Naive thymus-derived CD4-positive, alpha-beta T cell (primary cell): ENCODE data around the gene IFIT1. TPM values are rescaled to one million over a fixed set of nuclear protein-coding genes. Genes with fewer than 3 reads are reported as not detected.
A peak's percentile ranks its signal among the peaks of the same experiment; 100 is the strongest.

Experiments used
- ATAC-seq: fragments of 150-1000 bp; cut with Tn5 transposase; 2 replicates; pipeline ENCODE4 v1.10.0; 2021; ENCODE audit warnings: mild to moderate bottlenecking, moderate library complexity
- CTCF ChIA-PET: fragments of 350-600 bp; sonication (Branson Sonifier 250); formaldehyde crosslinking; loops from one replicate; lab custom pipeline; 2021; ENCODE audit warnings: antibody characterized with exemption; lab: Charles Lee
- POLR2A ChIA-PET: fragments of 350-600 bp; sonication (Branson Sonifier 250); formaldehyde crosslinking; loops from one replicate; lab custom pipeline; 2021; ENCODE audit warnings: antibody characterized with exemption, inconsistent platforms; lab: Charles Lee
- DNase-seq, 9 donors: peaks; one replicate each; pipeline versions ENCODE4 v3.0.0 to v3.0.0-alpha.2; 2020 to 2022; ENCODE audit warnings: mixed read lengths in 1 of 9
- H3K27ac ChIP-seq: one replicate; pipeline ENCODE4 v1.7.0; 2013; ENCODE audit warnings: mild to moderate bottlenecking, low read depth, low read length, moderate library complexity
- H3K27me3 ChIP-seq, 2 donors: one replicate each; pipeline ENCODE4 v1.7.0; 2013; ENCODE audit warnings: low read length in 2 of 2, mild to moderate bottlenecking in 2 of 2, moderate library complexity in 2 of 2; ENCODE audit not compliant: control insufficient read depth in 2 of 2, insufficient read depth in 2 of 2
- H3K36me3 ChIP-seq, 3 experiments: 1 replicate in 2 of 3; 2 replicates in 1 of 3; pipeline ENCODE4 v1.7.0; 2013; ENCODE audit warnings: low read length in 3 of 3, mild to moderate bottlenecking in 3 of 3, moderate library complexity in 1 of 3; ENCODE audit not compliant: insufficient read depth in 3 of 3, control insufficient read depth in 2 of 3
- H3K4me1 ChIP-seq, 2 donors: one replicate each; pipeline ENCODE4 v1.7.0; 2013; ENCODE audit warnings: low read length in 2 of 2, mild to moderate bottlenecking in 2 of 2, moderate library complexity in 1 of 2; ENCODE audit not compliant: control insufficient read depth in 2 of 2, insufficient read depth in 2 of 2
- H3K4me3 ChIP-seq: 2 replicates; pipeline ENCODE4 v1.7.0; 2013; ENCODE audit warnings: mild to moderate bottlenecking, low read length
- H3K9me3 ChIP-seq, 3 experiments: 1 replicate in 2 of 3; 2 replicates in 1 of 3; pipeline ENCODE4 v1.7.0; 2013; ENCODE audit warnings: low read length in 3 of 3; ENCODE audit not compliant: control insufficient read depth in 2 of 3
- H3K27ac Mint-ChIP-seq, 9 donors: one replicate each; pipeline ENCODE4 v1.8.0; 2020 to 2022; ENCODE audit warnings: mixed read lengths in 9 of 9, mild to moderate bottlenecking in 8 of 9, moderate library complexity in 5 of 9, inconsistent platforms in 2 of 9
- H3K27me3 Mint-ChIP-seq, 5 donors: one replicate each; pipeline ENCODE4 v1.8.0; 2021 to 2022; ENCODE audit warnings: mixed read lengths in 5 of 5, mild to moderate bottlenecking in 1 of 5
- H3K36me3 Mint-ChIP-seq, 5 donors: one replicate each; pipeline ENCODE4 v1.8.0; 2020 to 2022; ENCODE audit warnings: mixed read lengths in 5 of 5, mild to moderate bottlenecking in 3 of 5, inconsistent platforms in 1 of 5
- H3K4me1 Mint-ChIP-seq, 7 donors: one replicate each; pipeline ENCODE4 v1.8.0; 2020 to 2022; ENCODE audit warnings: mixed read lengths in 7 of 7, mild to moderate bottlenecking in 3 of 7, inconsistent platforms in 1 of 7
- H3K4me3 Mint-ChIP-seq, 10 donors: one replicate each; pipeline ENCODE4 v1.8.0; 2020 to 2022; ENCODE audit warnings: mild to moderate bottlenecking in 10 of 10, mixed read lengths in 10 of 10, moderate library complexity in 6 of 10, inconsistent platforms in 2 of 10
- H3K9me3 Mint-ChIP-seq, 11 donors: one replicate each; pipeline ENCODE4 v1.8.0; 2020 to 2022; ENCODE audit warnings: mixed read lengths in 11 of 11, mild to moderate bottlenecking in 4 of 11, inconsistent platforms in 1 of 11, moderate library complexity in 1 of 11
- intact Hi-C, 2 donors: fragments of 100-400 bp; cut with micrococcal nuclease; formaldehyde crosslinking; loops; one replicate each; pipeline ENCODE4 v1.15.1; 2023
- polyA plus RNA-seq, 2 donors: library from polyadenylated mRNA; unstranded; fragments of 300-500 nt; fragmentation: Illumina TruSeq; gene quantifications; one replicate each; pipeline ENCODE4 v1.2.3, GENCODE V29; 2021
- total RNA-seq, 6 experiments: library from RNA in 5 of 6; stranded (reverse) in 5 of 6; gene quantifications; 1 replicate in 5 of 6; 2 replicates in 1 of 6; pipeline ENCODE4 v1.2.3 and lab custom pipeline; 2021 to 2026

IFIT1 gene
- total and polyA plus RNA-seq, 7 experiments from 2014 or later, result 1.7 to 16.5 (median 6.5) TPM

DNA sequence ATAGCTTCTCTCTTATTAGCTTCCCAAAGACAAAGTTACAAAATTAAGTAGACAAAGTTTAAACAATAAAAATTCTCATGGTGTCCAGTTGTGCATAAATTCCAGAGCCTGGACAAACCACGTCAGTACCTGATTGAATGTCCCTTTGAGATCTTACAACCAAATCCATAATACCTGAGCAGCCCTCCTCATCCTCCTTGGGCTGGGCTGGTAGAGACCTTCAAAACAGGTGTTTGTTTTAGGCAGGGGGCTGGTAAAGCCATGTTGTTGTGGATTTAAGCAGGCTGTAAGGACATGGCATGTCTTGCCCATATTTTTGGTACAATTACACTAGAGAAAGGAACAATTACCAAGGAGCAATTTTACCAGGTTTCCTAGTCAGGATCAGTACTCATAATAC is 24.0 kb downstream of the IFIT1 start:
- peaks cover 22 to 84% (median 77%) of the 10 kb centered on the region in 7 donors for H3K4me1 Mint-ChIP-seq
- H3K9me3 ChIP-seq, result no peaks in the 10 kb centered on the region
- H3K36me3 Mint-ChIP-seq, result peaks cover 0 to 47% (median 10%) of the 10 kb centered on the region in 5 donors
- H3K36me3 ChIP-seq, result peaks cover 0 to 4% (median 0%) of the 10 kb centered on the region in 3 experiments
- H3K27ac Mint-ChIP-seq, result peak overlapping the region; percentile 92 to 100 (median 97)
- ChIA-PET POLR2A (interaction anchor here (1.1 to 2.9 kb wide), 2 partner anchors 24 to 227 kb away, joined by 3 to 11 read pairs; partner anchors contain the start of gene IFIT1), CTCF (no interaction called here)
- DNase-seq, result no peak
- no peak for ATAC-seq
- peak overlapping the region; percentile 94 for H3K27ac ChIP-seq
- peak overlapping the region; percentile 90 to 100 (median 96) for H3K4me3 Mint-ChIP-seq
- no peaks in the 10 kb centered on the region for H3K27me3 Mint-ChIP-seq
- H3K4me3 ChIP-seq, result no peak overlapping the region
- no peaks in the 10 kb centered on the region for H3K27me3 ChIP-seq
- H3K9me3 Mint-ChIP-seq, result peaks cover 0 to 9% (median 2%) of the 10 kb centered on the region in 11 donors
- peaks cover 21 to 24% of the 10 kb centered on the region in 2 donors for H3K4me1 ChIP-seq
- intact Hi-C loops, result loop anchor here (10.0 kb wide), 4 partner anchors 332 to 1808 kb away; partner anchors contain the start of gene PCGF5 (in 1 of the 2)

DNA sequence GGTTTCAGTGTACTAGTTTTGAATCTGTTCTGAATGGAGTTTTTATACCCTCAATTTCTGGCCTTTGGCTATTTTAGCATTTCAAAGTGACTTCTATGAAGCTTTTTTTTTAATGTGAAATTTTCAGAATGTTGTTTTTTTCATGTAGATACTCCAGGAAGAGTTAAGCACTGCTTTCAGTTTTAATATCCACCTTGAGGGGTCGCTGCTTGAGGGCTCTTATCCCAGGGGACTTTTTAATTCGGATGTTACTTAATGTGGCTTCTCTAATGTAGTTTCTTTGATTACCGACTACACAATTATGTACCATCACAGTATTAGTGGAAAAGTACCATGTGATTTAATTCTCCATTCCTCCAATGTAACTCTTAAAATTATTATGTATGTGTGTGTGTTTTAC is 27.1 kb downstream of the IFIT1 start:
- ATAC-seq (peak; percentile 37), DNase-seq (peak in 2 of 9 donors; percentile 25 to 36)
- Histone ChIP-seq H3K4me3 (no peak overlapping the region), H3K9me3 (no peaks in the 10 kb centered on the region), H3K27ac (peak overlapping the region; percentile 42), H3K27me3 (no peaks in the 10 kb centered on the region), H3K4me1 (peaks cover 16 to 18% of the 10 kb centered on the region in 2 donors), H3K36me3 (peaks cover 0 to 4% (median 0%) of the 10 kb centered on the region in 3 experiments)
- intact Hi-C loops, result loop anchor here (10.0 kb wide), 4 partner anchors 335 to 1805 kb away; partner anchors contain the start of gene PCGF5 (in 1 of the 2)
- H3K4me1 Mint-ChIP-seq, result peaks cover 19 to 63% (median 54%) of the 10 kb centered on the region in 7 donors
- H3K9me3 Mint-ChIP-seq, result no peaks in the 10 kb centered on the region
- ChIA-PET CTCF (no interaction called here), POLR2A (interaction anchor here (0.6 to 0.8 kb wide), 2 partner anchors 29 to 128 kb away, joined by 3 read pairs; no protein-coding TSS in a partner anchor)
- peaks cover 0 to 44% (median 10%) of the 10 kb centered on the region in 5 donors for H3K36me3 Mint-ChIP-seq
- H3K27me3 Mint-ChIP-seq, result no peaks in the 10 kb centered on the region
- H3K27ac Mint-ChIP-seq, result peak overlapping the region in 5 of 9 donors; percentile 20 to 81 (median 56)
- H3K4me3 Mint-ChIP-seq, result peak overlapping the region in 9 of 10 donors; percentile 11 to 70 (median 51)

DNA sequence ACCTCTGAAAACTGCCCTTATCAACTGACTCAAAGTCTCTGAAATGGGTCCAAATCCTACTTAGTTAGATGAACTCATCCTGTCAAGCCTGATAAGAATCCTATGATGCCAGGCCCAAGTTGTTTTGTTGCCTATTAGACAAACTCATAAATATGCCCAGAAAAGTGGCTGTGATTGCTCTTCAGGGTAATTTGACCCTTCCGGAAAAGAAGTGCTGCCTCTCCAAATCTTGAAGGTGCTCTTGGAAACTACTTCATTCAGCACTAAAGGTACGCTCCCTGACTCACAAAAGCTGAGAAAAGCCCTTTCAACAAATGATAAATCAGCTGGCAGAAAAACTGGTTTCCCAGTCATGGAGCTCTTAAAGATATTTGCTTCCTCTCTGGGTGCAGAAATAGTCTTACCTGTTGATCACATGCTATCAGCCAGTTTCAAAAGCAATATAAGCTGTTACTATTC is 28.6 kb downstream of the IFIT1 start:
- ChIA-PET CTCF (interaction anchor here (0.6 to 0.8 kb wide), 2 partner anchors 11 to 33 kb away, joined by 3 read pairs; no protein-coding TSS in a partner anchor), POLR2A (interaction anchor here (0.6 to 1.0 kb wide), 2 partner anchors 9 to 598 kb away, joined by 3 to 4 read pairs; no protein-coding TSS in a partner anchor)
- Mint-ChIP-seq H3K4me1 (peaks cover 12 to 55% (median 44%) of the 10 kb centered on the region in 7 donors), H3K36me3 (peaks cover 0 to 36% (median 10%) of the 10 kb centered on the region in 5 donors), H3K27me3 (no peaks in the 10 kb centered on the region), H3K4me3 (peak overlapping the region in 1 of 10 donors; percentile 2), H3K9me3 (no peaks in the 10 kb centered on the region), H3K27ac (peak overlapping the region in 5 of 9 donors; percentile 10 to 70 (median 53))
- no peak for ATAC-seq
- DNase-seq, result no peak
- no peaks in the 10 kb centered on the region for H3K27me3 ChIP-seq
- peaks cover 12 to 13% of the 10 kb centered on the region in 2 donors for H3K4me1 ChIP-seq
- H3K27ac ChIP-seq, result no peak overlapping the region
- H3K9me3 ChIP-seq, result no peaks in the 10 kb centered on the region
- intact Hi-C loops, result no loop called here
- H3K36me3 ChIP-seq, result no peaks in the 10 kb centered on the region
- H3K4me3 ChIP-seq, result no peak overlapping the region

DNA sequence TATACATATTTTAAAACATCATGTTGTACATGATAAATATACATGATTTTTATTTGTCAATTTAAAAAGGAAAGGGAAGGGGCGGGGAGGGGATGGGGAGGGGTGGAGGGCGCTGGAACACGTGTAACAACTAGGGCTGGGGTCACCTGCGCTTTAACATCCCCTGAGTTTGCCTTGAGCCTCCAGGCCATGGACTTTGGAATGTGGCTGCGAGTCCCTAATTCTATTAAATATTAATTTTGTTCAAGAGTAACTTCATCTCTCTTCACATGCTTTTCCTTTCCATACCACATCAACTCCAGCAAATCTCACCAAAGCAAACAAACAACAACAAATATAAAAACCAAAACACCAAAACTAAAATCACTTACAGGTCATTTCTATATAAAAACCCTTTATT is 32.6 kb downstream of the IFIT1 start:
- Histone ChIP-seq H3K27ac (no peak overlapping the region), H3K36me3 (no peaks in the 10 kb centered on the region), H3K4me1 (no peaks in the 10 kb centered on the region), H3K4me3 (no peak overlapping the region), H3K27me3 (no peaks in the 10 kb centered on the region), H3K9me3 (no peaks in the 10 kb centered on the region)
- no peak for ATAC-seq
- intact Hi-C loops, result loop anchor here in 1 of 2 donors (5.0 kb wide), 2 partner anchors 1362 to 1447 kb away; partner anchors contain the start of gene RPP30
- H3K9me3 Mint-ChIP-seq, result no peaks in the 10 kb centered on the region
- no peak overlapping the region for H3K4me3 Mint-ChIP-seq
- CTCF ChIA-PET, result no interaction called here
- H3K27me3 Mint-ChIP-seq, result peaks cover 0 to 11% (median 4%) of the 10 kb centered on the region in 5 donors
- no peak for DNase-seq
- H3K36me3 Mint-ChIP-seq, result peaks cover 0 to 17% (median 10%) of the 10 kb centered on the region in 5 donors
- POLR2A ChIA-PET, result no interaction called here
- no peak overlapping the region for H3K27ac Mint-ChIP-seq
- H3K4me1 Mint-ChIP-seq, result peaks cover 1 to 22% (median 14%) of the 10 kb centered on the region in 7 donors

DNA sequence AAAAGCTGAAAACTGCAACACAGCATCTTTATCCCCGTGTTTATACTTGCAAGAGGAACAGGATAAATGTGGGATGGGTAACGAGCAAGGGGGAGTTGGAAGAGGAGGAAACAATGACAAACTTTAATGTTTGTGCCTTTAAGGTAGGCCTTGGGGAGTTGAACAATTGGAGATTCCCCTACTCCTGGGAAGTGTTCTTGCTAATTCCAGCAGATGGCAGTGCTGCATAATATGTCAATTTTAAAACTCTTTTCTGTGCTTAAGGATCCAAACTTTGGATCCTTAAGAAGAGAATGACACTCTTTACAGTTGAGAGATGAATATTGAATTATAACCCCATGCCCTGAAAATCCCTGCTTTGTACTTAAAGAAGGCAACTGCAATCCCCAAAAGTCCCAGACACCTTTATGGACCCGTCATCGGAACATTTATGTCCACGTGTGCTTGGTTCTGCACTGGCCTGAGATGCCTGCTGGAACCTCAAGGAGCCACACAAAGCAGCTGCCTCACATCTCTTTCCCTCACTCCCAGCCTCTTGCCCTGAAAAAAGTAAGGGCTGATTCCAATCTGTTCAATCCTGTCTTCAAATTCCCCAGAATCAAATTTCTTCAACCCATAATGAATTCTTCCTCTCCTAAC is 33.9 kb downstream of the IFIT1 start:
- CTCF ChIA-PET, result interaction anchor here (0.5 to 1.2 kb wide), 2 partner anchors 13 to 714 kb away, joined by 4 to 5 read pairs; no protein-coding TSS in a partner anchor
- H3K4me3 ChIP-seq, result no peak overlapping the region
- ATAC-seq (peak; percentile 81), DNase-seq (peak in 4 of 9 donors; percentile 23 to 38 (median 28))
- intact Hi-C loops, result loop anchor here (1.0 to 5.0 kb wide), 6 partner anchors 11 to 1446 kb away; partner anchors contain the start of genes KIF20B (in 1 of the 2) and RPP30 (in 1 of the 2)
- POLR2A ChIA-PET, result no interaction called here
- no peaks in the 10 kb centered on the region for H3K36me3 ChIP-seq
- no peak overlapping the region for H3K4me3 Mint-ChIP-seq
- H3K4me1 ChIP-seq, result no peaks in the 10 kb centered on the region
- no peaks in the 10 kb centered on the region for H3K9me3 Mint-ChIP-seq
- H3K27me3 Mint-ChIP-seq, result peaks cover 0 to 16% (median 4%) of the 10 kb centered on the region in 5 donors
- H3K9me3 ChIP-seq, result no peaks in the 10 kb centered on the region
- H3K27ac Mint-ChIP-seq, result no peak overlapping the region
- no peak overlapping the region for H3K27ac ChIP-seq
- peaks cover 0 to 10% (median 0%) of the 10 kb centered on the region in 5 donors for H3K36me3 Mint-ChIP-seq
- peaks cover under 1 to 8% (median 3%) of the 10 kb centered on the region in 7 donors for H3K4me1 Mint-ChIP-seq
- no peaks in the 10 kb centered on the region for H3K27me3 ChIP-seq

DNA sequence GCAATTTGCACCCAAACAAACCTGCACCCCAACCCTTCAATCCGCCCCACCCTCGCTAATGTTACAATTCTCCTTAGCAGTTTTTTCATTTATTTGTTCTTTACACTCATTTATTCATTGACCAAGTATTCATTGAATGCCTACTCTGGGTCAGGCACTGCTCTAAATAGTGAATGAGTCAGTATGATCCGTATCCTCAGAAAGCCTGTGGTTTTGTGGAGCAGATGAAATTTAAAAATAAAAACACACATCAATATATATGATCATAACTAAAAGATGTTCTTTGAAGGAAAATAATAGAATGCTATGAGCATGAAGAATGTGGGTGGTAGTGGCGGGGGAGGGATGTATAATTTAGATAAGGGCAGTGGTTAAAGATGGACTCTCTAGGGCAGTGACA is 35.2 kb downstream of the IFIT1 start:
- intact Hi-C loops, result loop anchor here (2.0 to 5.0 kb wide), 3 partner anchors 365 to 1445 kb away; partner anchors contain the start of gene RPP30 (in 1 of the 2)
- Histone ChIP-seq H3K27ac (no peak overlapping the region), H3K4me3 (no peak overlapping the region), H3K4me1 (no peaks in the 10 kb centered on the region), H3K9me3 (no peaks in the 10 kb centered on the region), H3K36me3 (no peaks in the 10 kb centered on the region), H3K27me3 (no peaks in the 10 kb centered on the region)
- peaks cover 0 to 27% (median 4%) of the 10 kb centered on the region in 5 donors for H3K27me3 Mint-ChIP-seq
- ATAC-seq (no peak), DNase-seq (no peak)
- CTCF ChIA-PET, result no interaction called here
- H3K27ac Mint-ChIP-seq, result peak overlapping the region in 1 of 9 donors; percentile 53
- POLR2A ChIA-PET, result no interaction called here
- no peaks in the 10 kb centered on the region for H3K9me3 Mint-ChIP-seq
- peaks cover 0 to 4% (median 0%) of the 10 kb centered on the region in 7 donors for H3K4me1 Mint-ChIP-seq
- H3K36me3 Mint-ChIP-seq, result peaks cover 0 to 3% (median 0%) of the 10 kb centered on the region in 5 donors
- H3K4me3 Mint-ChIP-seq, result no peak overlapping the region
